Stimulated activated CD8-positive, alpha-beta memory T cell treated with anti-CD3 and anti-CD28 coated beads, Interleukin-4, amount 100 ng/mL, for 4 hours (primary cell): ENCODE results near the gene DIRAS1.
"Not testable (repeated sequence)": the region's sequence is repeated elsewhere in the genome, so short reads cannot be mapped to it uniquely, and the experiment has no call there.

ENCODE experiments used
- DNase-seq, 2 donors: peaks; one replicate each; pipeline ENCODE4 v3.0.0-alpha.2; 2020; ENCODE audit warnings: low read depth in 2 of 2, low spot score in 1 of 2

The DIRAS1 gene

GRCh38 chr19:2714102-2714501, 7.1 kb downstream of the DIRAS1 start:
- not testable (repeated sequence) for DNase-seq

- not testable (repeated sequence) for DNase-seq
Observed at GRCh38 chr19:2713170-2713569, 8.0 kb downstream of the DIRAS1 start.

GRCh38 chr19:2711875-2712205, 9.3 kb downstream of the DIRAS1 start:
- no peak for DNase-seq

- no peak for DNase-seq
Observed at GRCh38 chr19:2711172-2711874, 9.8 kb downstream of the DIRAS1 start.

GRCh38 chr19:2706251-2706650, 14.9 kb downstream of the DIRAS1 start:
- no peak for DNase-seq

- no peak for DNase-seq
Observed at GRCh38 chr19:2703691-2704216, 17.4 kb downstream of the DIRAS1 start.

DNA sequence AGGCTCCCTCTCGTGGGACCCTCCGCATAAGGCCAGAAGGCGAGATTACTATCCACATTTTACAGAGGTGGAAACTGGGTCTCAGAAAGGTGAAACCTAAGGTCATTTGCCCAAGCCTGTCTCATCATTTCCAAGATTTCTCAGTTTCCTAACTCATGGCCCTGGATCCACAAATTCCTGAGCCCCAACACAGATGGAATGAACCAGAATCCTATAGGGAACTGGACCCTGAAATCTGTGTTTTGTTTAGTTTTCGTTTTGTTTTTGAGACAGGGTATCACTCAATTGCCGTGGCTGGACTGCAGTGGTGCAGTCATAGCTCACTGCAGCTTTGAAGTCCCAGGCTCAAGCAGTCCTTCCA, 18.1 kb downstream of the DIRAS1 start:
- no peak for DNase-seq

DNA sequence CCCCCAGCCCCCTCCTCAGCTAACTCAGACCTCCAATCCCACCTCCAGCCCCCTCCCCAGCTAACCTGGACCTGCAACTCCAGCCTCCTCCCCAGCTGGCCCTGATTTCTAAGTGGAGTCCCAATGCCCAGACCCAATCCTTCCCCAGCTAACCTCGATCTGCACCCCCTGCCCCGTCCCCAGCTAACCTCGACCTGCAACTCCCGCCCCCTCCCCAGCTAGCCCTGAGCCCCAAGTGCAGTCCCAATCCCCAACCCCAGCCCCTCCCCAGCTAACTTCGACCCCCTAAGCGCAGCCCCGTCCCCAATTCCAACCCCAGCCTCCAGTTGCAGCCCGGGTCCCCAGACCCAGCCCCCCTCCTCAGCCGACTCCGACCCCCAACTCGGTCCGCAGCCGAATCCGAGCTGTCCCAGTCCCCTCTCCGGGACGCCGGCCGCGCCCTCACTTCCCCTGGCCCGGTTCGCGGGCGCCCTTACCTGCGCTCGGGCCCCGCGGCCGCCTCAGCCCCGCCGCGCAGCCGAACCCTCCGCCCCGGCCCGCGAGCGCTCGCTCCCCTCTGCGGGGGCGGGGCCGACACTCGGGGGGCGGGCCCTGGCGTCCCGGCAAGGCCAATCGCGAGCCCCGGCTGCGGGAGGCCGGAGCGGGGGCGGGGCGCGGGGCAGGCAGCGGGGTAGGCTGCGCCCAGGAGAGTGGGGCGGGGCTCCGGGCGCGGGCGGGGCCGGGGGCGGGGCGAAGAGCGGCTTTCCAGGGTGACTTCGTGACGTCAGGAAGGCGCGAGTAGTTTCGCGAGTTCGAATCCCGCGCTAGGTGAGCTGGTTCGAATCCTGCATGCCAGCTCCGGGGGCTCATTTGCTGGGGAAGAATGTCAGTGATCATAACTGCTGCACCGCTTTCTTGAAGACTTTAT, 18.7 kb downstream of the DIRAS1 start, which contains the start of gene GNG7:
Gene GNG7, minus strand, starts transcription at position 525 of the 907 bp plus-strand sequence. CDS start 182,006 bp downstream, outside the sequence.
- DNase-seq, result peak; percentile 85 to 88

- DNase-seq, result no peak
Observed at GRCh38 chr19:2701361-2702169, 19.6 kb downstream of the DIRAS1 start.

DNA sequence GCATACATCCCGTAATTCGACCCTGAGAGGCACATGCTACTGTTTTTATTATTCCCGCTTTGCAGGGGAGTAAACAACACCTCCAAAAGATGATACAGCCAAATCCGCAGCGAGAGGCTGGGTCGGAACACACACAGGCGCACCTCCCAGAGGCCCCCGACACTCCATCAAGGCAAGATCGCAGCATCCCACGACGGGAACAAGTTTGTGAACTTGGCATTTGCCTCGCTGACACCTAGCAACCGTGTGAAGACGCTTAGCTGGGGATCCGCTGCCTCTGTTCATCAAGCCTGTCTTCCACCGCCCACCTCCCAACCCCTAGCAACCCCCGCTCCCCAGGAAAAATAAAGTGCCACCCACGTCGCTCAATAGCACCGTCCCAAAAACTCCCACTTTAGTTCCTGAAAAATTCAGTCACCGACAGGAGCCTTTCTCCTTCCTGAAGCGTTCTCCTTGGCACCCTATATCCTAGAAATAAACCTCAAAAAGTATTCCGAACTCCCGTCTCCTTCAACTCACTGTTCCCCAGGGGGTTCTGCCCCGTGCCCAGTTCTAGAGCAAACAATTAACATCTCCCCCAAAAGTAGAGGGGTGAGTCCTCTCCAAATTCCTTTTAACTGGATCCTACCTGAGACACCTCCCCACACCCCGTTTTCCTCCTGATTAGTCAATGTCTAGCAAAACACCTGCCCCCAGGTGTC, 20.4 kb downstream of the DIRAS1 start:
- no peak for DNase-seq

DNA sequence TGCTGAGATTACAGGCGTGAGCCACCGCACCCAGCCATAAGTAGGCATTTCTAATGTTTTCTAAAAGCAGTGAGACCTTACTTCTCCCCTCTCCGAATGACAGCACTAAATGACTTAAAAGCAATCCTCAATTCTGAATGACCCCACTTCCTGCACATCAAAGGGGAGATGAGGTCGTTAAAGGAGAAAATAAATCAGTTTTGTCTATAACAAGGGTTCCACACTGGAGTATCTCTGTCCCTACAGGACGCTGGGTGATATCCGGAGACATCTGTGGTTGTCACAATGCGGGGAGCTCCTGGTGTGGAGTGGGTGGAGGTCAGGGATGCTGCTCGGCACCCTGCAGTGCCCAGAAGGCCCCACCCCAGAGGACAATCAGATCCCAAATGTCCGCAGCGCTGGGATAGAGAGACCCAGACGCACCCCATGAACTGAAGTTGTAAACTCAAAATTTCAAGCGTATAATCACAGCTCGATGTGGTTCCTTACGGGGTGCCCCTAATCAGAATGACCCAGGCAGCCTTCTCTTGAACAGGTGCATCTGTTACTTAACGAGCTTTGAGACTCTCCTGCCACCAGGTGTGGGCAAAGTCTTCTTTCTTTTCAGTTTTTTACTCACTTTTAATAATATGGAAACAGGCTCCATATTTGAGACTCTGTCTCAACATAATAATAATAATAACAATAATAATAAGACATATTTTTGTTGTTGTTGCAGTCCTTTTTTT, 21.6 kb downstream of the DIRAS1 start:
- DNase-seq, result no peak

DNA sequence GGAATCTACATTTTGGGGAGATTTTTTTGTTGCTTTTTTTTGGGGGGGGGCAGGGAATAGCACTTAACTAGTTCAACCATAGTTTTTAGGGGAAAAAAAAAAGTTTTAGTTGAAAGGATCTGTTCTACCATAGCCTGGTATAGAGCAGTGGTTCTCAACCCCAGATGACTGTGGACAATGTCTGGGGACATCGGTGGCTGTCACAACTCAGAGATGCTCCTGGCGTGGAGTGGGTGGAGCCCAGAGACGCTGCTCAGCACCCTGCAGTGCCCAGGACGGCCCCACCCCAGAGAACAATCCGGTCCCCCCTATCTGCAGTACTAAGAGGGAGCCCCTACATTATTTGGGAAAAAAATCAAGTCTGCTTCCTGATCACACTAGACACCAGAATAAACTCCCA, 27.0 kb downstream of the DIRAS1 start:
- DNase-seq, result no peak

GRCh38 chr19:2693492-2694160, 27.5 kb downstream of the DIRAS1 start:
- DNase-seq, result no peak

DNA sequence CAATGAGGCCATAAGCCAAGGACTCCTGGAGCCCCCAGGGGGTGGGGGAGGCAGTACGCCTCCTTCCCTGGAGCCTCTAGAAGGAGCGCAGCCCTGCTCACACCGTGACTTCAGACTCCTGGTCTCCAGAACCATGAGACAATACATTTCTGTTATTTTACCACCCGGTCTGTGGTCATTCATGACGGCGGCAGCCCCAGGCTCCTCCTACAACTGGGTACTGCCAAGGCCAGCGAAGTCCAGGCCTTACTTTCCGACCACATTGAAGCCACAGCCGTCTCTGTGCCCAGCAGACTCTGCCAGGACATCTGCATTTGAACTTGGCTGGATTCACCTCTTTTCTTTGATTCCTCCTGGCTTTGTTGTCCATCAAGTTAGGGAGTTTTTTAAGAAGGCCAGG, 29.2 kb downstream of the DIRAS1 start:
- DNase-seq, result no peak

GRCh38 chr19:2690856-2691255, 30.3 kb downstream of the DIRAS1 start:
- DNase-seq, result no peak

GRCh38 chr19:2686360-2686759, 34.8 kb downstream of the DIRAS1 start:
- DNase-seq, result no peak

DNA sequence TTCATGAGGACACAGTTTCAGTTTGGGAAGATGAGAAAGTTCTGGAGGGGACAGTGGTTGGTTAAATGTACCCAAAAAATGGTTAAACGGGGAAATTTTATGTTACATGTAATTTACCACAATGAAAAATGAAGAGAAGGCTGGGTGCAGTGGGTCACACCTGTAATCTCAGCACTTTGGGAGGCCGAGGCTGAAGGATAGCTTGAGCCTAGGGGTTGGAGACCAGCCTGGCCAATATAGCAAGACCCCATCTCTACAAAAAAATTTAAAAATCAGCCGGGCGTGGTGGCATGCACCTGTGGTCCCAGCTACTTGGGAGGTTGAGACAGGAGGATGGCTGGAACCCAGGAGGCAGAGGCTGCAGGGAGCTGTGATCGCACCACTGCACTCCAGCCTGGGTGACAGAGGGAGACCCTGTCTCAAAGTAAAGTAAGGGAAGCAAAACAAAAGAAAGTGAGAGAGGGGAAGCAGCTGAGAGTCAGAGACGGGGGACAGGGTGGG, 35.9 kb downstream of the DIRAS1 start:
- DNase-seq, result no peak

DNA sequence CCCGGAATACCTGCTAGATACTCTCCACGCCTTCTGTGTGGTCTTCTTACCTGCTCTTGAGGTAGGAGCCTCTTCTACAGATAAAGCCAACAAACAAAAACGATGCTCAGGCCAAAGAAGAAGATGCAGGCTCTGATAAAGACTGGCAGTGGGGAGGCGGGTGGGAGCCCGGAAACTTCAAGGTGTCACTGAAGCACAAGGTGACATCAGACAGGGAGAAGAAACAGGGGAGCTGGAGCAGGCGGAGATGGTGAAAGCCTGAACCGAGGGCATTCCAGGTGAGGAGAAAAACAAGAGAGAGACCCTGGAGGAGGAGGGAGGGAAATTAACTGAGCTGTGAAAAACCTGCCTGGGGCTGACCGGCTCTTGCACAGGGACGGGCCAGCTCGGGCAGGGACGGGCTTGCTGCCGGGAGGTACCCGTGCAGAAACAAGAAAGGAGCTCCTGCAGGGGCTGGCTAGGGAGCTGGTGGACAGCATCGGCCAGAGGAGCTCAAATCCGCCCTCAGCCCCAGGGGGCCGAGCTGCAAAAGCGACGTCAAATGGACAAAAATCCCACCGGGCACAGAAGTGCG, 37.7 kb downstream of the DIRAS1 start:
- DNase-seq, result no peak

GRCh38 chr19:2680808-2681207, 40.4 kb downstream of the DIRAS1 start:
- no peak for DNase-seq
